Measurements from ENCODE around the gene SNX8.
"Not testable (repeated sequence)": the region's sequence is repeated elsewhere in the genome, so short reads cannot be mapped to it uniquely, and the experiment has no call there.

SNX8 gene

DNA sequence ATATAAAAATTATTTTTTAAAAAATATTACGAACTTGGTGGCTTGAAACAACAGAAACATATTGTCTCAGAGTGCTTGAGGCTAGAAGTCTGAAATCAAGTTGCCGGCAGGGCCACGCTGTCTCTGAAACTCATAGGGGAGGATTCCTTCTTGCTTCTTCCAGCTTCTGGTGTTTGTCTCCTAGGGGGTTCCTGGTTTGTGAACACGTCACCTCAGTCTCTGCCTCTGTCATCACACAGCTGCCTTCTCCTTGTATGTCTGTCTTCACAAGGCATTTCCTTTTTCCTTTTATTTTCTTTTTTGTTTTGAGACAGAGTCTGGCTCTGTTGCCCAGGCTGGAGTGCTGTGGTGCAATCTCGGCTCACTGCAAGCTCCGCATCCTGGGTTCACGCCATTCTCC, 12.7 kb upstream of the SNX8 start:
- DNase-seq (ENCODE audit: low read depth) = no peak
- TF ChIP-seq, protein P1, sequence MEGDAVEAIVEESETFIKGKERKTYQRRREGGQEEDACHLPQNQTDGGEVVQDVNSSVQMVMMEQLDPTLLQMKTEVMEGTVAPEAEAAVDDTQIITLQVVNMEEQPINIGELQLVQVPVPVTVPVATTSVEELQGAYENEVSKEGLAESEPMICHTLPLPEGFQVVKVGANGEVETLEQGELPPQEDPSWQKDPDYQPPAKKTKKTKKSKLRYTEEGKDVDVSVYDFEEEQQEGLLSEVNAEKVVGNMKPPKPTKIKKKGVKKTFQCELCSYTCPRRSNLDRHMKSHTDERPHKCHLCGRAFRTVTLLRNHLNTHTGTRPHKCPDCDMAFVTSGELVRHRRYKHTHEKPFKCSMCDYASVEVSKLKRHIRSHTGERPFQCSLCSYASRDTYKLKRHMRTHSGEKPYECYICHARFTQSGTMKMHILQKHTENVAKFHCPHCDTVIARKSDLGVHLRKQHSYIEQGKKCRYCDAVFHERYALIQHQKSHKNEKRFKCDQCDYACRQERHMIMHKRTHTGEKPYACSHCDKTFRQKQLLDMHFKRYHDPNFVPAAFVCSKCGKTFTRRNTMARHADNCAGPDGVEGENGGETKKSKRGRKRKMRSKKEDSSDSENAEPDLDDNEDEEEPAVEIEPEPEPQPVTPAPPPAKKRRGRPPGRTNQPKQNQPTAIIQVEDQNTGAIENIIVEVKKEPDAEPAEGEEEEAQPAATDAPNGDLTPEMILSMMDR (IDR thresholded peaks at IDR 0.05; ENCODE audit: insufficient read depth, low read depth, low read length, missing control alignments) = no peak
- no peak overlapping the region for H3K4me3 ChIP-seq (ENCODE audit: low read depth, low read length)

DNA sequence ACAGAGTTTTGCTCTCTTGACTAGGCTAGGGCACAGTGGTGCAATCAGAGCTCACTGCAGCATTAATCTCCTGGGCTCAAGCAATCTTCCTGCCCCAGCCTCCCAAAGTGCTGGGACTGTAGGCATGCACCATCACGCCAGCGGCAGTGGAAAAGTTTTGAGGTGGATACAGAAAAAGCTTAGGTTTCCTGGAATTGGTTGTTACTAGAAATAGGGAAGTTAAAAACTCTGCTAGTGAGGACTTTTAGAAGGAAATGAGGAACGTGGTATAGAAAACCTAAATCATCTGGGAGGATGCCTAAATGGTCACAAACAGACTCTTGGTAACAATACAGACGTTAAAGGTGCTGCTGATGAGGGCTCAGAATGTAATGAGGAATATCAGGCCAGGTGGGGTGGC, 10.9 kb upstream of the SNX8 start:
- no peak overlapping the region for H3K4me3 ChIP-seq (ENCODE audit: low read depth, low read length)
- TF ChIP-seq, protein P1 (IDR thresholded peaks at IDR 0.05; ENCODE audit: insufficient read depth, low read depth, low read length, missing control alignments) = no peak
- DNase-seq (ENCODE audit: low read depth) = no peak

DNA sequence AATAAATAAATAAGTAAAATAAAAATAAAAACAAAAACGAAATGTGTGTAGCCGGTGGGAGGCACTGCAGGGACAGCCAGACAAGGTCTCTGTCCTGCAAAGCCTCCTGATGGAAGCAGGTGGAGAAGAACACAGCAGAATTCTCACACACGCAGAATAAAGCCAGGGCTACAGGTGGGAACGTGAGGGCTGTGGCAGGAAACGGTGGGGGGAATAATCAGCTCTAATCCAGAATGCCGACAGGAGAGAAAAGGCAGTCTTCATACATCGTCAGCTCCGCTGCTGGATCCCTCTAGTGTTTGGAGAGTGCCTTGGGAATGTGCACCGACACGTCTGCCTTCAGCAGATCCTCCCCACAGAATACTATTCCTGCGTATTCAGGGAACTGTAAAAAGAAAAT, 6.8 kb upstream of the SNX8 start:
- TF ChIP-seq, protein P1 (IDR thresholded peaks at IDR 0.05; ENCODE audit: insufficient read depth, low read depth, low read length, missing control alignments) = no peak
- H3K4me3 ChIP-seq (ENCODE audit: low read depth, low read length) = no peak overlapping the region
- DNase-seq (ENCODE audit: low read depth) = no peak

DNA sequence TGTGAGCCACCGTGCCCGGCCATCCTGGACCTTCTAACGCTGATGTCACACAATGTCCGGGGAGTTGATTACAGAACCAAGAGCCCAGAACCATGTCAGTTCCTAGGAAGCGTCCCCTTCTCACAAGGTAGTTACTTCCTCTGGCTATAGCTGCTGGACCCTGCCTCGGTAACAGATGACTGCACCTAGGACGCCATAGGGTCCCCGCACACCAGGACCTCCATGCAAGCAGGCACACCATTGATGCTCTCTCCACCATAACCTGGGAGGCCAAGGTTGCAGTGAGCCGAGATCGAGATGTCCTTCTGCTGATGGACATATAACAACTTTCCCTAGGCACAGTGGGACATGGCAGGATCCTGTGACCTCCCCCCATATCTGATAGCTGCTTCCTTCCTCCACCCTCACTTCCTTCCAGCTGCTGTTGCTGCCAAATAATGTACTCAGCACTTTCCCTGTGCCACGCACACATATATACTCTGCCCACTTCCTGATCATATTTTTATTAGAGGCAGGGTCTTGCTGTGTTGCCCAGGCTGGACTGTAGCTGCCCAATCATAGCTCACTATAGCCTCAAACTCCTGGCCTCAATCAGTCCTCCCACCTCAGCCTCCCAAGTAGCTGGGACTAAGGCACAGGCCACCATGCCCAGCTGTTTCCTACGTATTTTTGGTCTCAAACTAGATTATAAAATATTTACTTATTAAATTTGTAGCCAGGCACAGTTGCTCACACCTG, 3.5 kb upstream of the SNX8 start:
- no peak for DNase-seq (ENCODE audit: low read depth)
- TF ChIP-seq, protein P1 (IDR thresholded peaks at IDR 0.05; ENCODE audit: insufficient read depth, low read depth, low read length, missing control alignments) = no peak
- no peak overlapping the region for H3K4me3 ChIP-seq (ENCODE audit: low read depth, low read length)

DNA sequence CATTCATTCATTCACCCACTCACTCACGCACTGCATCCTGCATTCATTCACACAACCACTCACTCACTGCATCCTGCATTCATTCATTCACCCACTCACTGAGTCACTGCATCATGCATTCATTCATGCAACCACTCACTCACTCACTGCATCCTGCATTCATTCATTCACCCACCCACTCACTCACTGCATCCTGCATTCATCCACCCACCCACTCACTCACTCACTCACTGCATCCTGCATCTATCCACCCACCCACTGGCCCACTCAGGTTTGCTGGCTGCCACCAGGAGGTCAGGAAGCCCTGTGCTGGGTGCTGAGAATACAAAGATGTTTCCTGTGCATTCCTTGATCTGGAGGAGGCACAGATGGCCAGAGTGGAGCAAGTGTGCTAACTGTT, 2.3 kb upstream of the SNX8 start:
- TF ChIP-seq, protein P1 (IDR thresholded peaks at IDR 0.05; ENCODE audit: insufficient read depth, low read depth, low read length, missing control alignments) = no peak

DNA sequence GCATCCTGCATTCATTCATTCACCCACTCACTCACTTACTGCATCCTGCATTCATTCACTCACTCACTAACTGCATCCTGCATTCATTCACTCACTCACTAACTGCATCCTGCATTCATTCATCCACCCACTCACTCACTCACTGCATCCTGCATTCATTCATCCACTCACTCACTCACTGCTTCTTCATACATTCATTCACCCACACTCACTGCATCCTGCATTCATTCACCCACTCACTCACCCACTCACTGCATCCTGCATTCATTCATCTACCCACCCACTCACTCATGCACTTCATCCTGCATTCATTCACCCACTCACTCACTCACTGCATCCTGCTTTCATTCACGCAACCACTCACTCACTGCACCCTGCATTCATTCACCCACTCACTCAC, 1.5 kb upstream of the SNX8 start:
- no peak overlapping the region for H3K4me3 ChIP-seq (ENCODE audit: low read depth, low read length)
- TF ChIP-seq, protein P1 (IDR thresholded peaks at IDR 0.05; ENCODE audit: insufficient read depth, low read depth, low read length, missing control alignments) = no peak
- DNase-seq (ENCODE audit: low read depth) = no peak

More for the DNA sequence above, 2.3 kb upstream of the SNX8 start:
- no peak overlapping the region for H3K4me3 ChIP-seq (ENCODE audit: low read depth, low read length)
- DNase-seq (ENCODE audit: low read depth) = no peak

DNA sequence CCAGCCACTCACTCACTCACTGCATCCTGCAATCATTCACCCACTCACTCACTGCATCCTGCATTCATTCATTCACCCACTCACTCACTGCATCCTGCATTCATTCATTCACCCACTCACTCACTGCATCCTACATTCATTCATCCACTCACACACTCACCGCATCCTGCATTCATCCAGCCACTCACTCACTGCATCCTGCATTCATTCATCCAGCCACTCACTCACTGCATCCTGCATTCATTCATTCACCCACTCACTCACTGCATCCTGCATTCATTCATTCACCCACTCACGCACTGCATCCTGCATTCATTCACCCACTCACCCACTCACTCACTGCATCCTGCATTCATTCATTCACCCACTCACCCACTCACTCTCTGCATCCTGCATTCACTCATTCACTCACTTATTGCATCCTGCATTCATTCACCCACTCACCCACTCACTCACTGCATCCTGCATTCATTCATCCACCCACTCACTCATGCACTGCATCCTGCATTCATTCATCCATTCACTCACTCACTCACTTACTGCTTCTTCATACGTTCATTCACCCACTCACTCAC, 802 bp upstream of the SNX8 start:
- not testable (repeated sequence) for DNase-seq (ENCODE audit: low read depth)
- H3K4me3 ChIP-seq (ENCODE audit: low read depth, low read length) = 0 out of 2 replicates have a peak overlapping the region, but pooled peaks have one; percentile 36
